ENCODE results near the gene PGAP2. TPM values are rescaled to one million over a fixed set of nuclear protein-coding genes. Genes with fewer than 3 reads are reported as not detected.
"Not testable (repeated sequence)": the region's sequence is repeated elsewhere in the genome, so short reads cannot be mapped to it uniquely, and the experiment has no call there.

PGAP2 gene
- total RNA-seq, 2 experiments from 2014 or later: 33.1 to 36.7 TPM

- TF ChIP-seq CTCF (IDR thresholded peaks at IDR 0.05): no peak
Observed at GRCh38 chr11:3857628-3858027, 49.3 kb downstream of the PGAP2 start.

GRCh38 chr11:3859373-3859881 is 51.1 kb downstream of the PGAP2 start:
- Mint-ChIP-seq H3K9me3 (peaks cover 1% of the 10 kb centered on the region), H3K36me3 (ENCODE audit: low read depth) (peaks cover 37% of the 10 kb centered on the region), H3K27me3 (no peaks in the 10 kb centered on the region), H3K4me3 (peak overlapping the region; percentile 82), H3K27ac (peak overlapping the region; percentile 91), H3K4me1 (ENCODE audit: low read depth) (peaks cover 65% of the 10 kb centered on the region)
- CTCF ChIA-PET: interaction anchor here (0.9 to 26.5 kb wide), 10 partner anchors 9 to 214 kb away, joined by 3 to 775 read pairs (median 8); partner anchors contain the start of gene RHOG
- no peak for TF ChIP-seq CTCF (IDR thresholded peaks at IDR 0.05)
- intact Hi-C loops (cut with micrococcal nuclease): loop anchor here (5.0 kb wide), 2 partner anchors 33 to 93 kb away; no protein-coding TSS in a partner anchor
- DNase-seq (peak; percentile 65), ATAC-seq (no peak)
- POLR2A ChIA-PET: interaction anchor here (0.5 to 3.3 kb wide), 6 partner anchors 7 to 190 kb away, joined by 3 to 21 read pairs (median 4); no protein-coding TSS in a partner anchor

More at GRCh38 chr11:3857628-3858027, 49.3 kb downstream of the PGAP2 start:
- intact Hi-C loops (cut with micrococcal nuclease): loop anchor here (5.0 kb wide), 2 partner anchors 35 to 95 kb away; no protein-coding TSS in a partner anchor
- peak overlapping the region; percentile 82 for H3K4me3 Mint-ChIP-seq
- H3K9me3 Mint-ChIP-seq: no peaks in the 10 kb centered on the region
- ChIA-PET CTCF (interaction anchor here (1.0 to 26.5 kb wide), 6 partner anchors 9 to 215 kb away, joined by 3 to 775 read pairs (median 11); partner anchors contain the start of gene RHOG), POLR2A (interaction anchor here (0.8 to 3.3 kb wide), 7 partner anchors 9 to 112 kb away, joined by 3 to 21 read pairs (median 3); partner anchors contain the start of gene RHOG)
- H3K36me3 Mint-ChIP-seq (ENCODE audit: low read depth): peaks cover 29% of the 10 kb centered on the region
- H3K27me3 Mint-ChIP-seq: no peaks in the 10 kb centered on the region
- peak overlapping the region; percentile 91 for H3K27ac Mint-ChIP-seq
- peaks cover 72% of the 10 kb centered on the region for H3K4me1 Mint-ChIP-seq (ENCODE audit: low read depth)
- DNase-seq: no peak
- ATAC-seq: no peak

DNA sequence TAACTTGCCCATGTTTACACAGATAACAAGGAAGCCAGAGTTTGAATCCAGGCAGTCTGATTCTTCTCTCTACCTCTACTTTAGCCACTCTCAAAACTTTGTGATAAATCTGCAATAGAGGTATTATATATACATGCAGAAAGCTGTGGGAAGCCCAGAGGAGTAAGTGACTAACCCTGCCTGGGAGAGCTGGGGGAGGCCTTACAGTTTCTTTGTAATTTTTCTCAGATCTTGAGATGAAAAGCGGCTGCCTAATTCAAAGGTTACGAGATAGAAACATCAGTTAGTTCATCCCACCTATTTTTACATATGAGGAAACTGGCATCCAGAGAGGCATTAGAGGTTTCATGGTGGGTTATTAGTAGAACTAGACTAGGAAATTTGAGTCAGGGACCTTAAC is 52.0 kb downstream of the PGAP2 start:
- Mint-ChIP-seq H3K4me1 (ENCODE audit: low read depth) (peaks cover 71% of the 10 kb centered on the region), H3K9me3 (peaks cover 1% of the 10 kb centered on the region), H3K27me3 (no peaks in the 10 kb centered on the region), H3K27ac (peak overlapping the region; percentile 91), H3K36me3 (ENCODE audit: low read depth) (peaks cover 37% of the 10 kb centered on the region), H3K4me3 (peak overlapping the region; percentile 82)
- intact Hi-C loops (cut with micrococcal nuclease): no loop called here
- TF ChIP-seq CTCF (IDR thresholded peaks at IDR 0.05): no peak
- ChIA-PET CTCF (interaction anchor here (0.9 to 26.5 kb wide), 9 partner anchors 11 to 213 kb away, joined by 3 to 775 read pairs (median 7); partner anchors contain the start of gene RHOG), POLR2A (interaction anchor here (0.9 to 1.8 kb wide), 4 partner anchors 16 to 82 kb away, joined by 3 to 5 read pairs (median 4); no protein-coding TSS in a partner anchor)
- DNase-seq (peak; percentile 75), ATAC-seq (peak; percentile 41)

GRCh38 chr11:3860898-3861393 is 52.6 kb downstream of the PGAP2 start:
- intact Hi-C loops (cut with micrococcal nuclease); H3K9me3 Mint-ChIP-seq; H3K27me3 Mint-ChIP-seq: not testable (repeated sequence)
- CTCF ChIA-PET: interaction anchor here (0.9 to 26.5 kb wide), 7 partner anchors 12 to 212 kb away, joined by 3 to 775 read pairs (median 4); no protein-coding TSS in a partner anchor
- peaks cover 77% of the 10 kb centered on the region for H3K4me1 Mint-ChIP-seq (ENCODE audit: low read depth)
- peaks cover 37% of the 10 kb centered on the region for H3K36me3 Mint-ChIP-seq (ENCODE audit: low read depth)
- peak overlapping the region; percentile 82 for H3K4me3 Mint-ChIP-seq
- ATAC-seq (peak; percentile 68), DNase-seq (peak; percentile 64)
- H3K27ac Mint-ChIP-seq: peak overlapping the region; percentile 91
- POLR2A ChIA-PET: interaction anchor here (0.7 to 1.8 kb wide), 5 partner anchors 9 to 107 kb away, joined by 3 to 5 read pairs (median 3); no protein-coding TSS in a partner anchor

DNA sequence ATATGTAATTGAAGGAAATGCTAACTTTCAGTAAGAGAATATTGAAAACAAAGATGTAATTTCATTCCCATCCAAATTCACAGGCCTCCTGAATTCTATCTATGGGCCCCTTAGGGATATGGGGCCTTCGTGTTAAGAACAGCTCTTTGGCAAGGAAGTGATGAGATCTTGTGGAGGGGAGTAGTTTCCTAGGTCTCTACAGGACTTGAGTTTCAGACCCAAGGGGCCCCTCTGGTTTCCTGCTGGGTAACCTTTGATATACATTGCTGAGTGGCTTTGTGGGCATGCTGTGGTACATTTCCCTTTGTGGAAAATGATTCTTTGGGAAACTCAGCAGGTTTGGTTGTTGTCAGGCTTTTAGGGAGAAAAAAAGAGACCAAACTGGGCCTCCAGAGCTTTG is 53.3 kb downstream of the PGAP2 start:
- Mint-ChIP-seq H3K4me3 (peak overlapping the region; percentile 82), H3K27ac (peak overlapping the region; percentile 91), H3K36me3 (ENCODE audit: low read depth) (peaks cover 32% of the 10 kb centered on the region), H3K4me1 (ENCODE audit: low read depth) (peaks cover 84% of the 10 kb centered on the region), H3K27me3 (no peaks in the 10 kb centered on the region), H3K9me3 (peaks cover 1% of the 10 kb centered on the region)
- ChIA-PET CTCF (interaction anchor here (0.8 to 5.1 kb wide), 3 partner anchors 13 to 211 kb away, joined by 3 to 22 read pairs (median 4); no protein-coding TSS in a partner anchor), POLR2A (interaction anchor here (0.7 to 1.4 kb wide), 4 partner anchors 9 to 106 kb away, joined by 3 to 5 read pairs (median 3); no protein-coding TSS in a partner anchor)
- ATAC-seq: no peak
- intact Hi-C loops (cut with micrococcal nuclease): no loop called here
- DNase-seq: peak; percentile 68
- no peak for TF ChIP-seq CTCF (IDR thresholded peaks at IDR 0.05)
